Ascending aorta (tissue), 2 donors: ENCODE measurements around the gene YTHDC2. TPM values are rescaled to one million over a fixed set of nuclear protein-coding genes. Genes with fewer than 3 reads are reported as not detected.

Experiments used
- DNase-seq, 2 donors: peaks; one replicate each; pipeline ENCODE4 v3.0.0-alpha.2; 2019; ENCODE audit warnings: low spot score in 2 of 2
- H3K27ac ChIP-seq, 2 donors: fragments of 200-600 bp; sonication (generic); one replicate each; pipeline ENCODE4 v1.5.1; 2016 to 2017; ENCODE audit warnings: mild to moderate bottlenecking in 1 of 2
- H3K27me3 ChIP-seq: fragments of 200-600 bp; sonication (generic); one replicate; pipeline ENCODE4 v1.5.1; 2017
- H3K36me3 ChIP-seq, 2 donors: fragments of 200-600 bp; sonication (generic); one replicate each; pipeline ENCODE4 v1.5.1; 2016
- H3K4me1 ChIP-seq, 2 donors: fragments of 200-600 bp; sonication (generic); one replicate each; pipeline ENCODE4 v1.5.1; 2016 to 2017; ENCODE audit warnings: mild to moderate bottlenecking in 1 of 2
- H3K4me3 ChIP-seq, 2 donors: fragments of 200-600 bp; sonication (generic); one replicate each; pipeline ENCODE4 v1.5.1; 2016 to 2017; ENCODE audit warnings: mild to moderate bottlenecking in 1 of 2
- H3K9me3 ChIP-seq, 2 donors: fragments of 200-600 bp; sonication (generic); one replicate each; pipeline ENCODE4 v1.5.1; 2016
- intact Hi-C: fragments of 100-400 bp; cut with DNase I; formaldehyde crosslinking; loops from one replicate; pipeline ENCODE4 v1.15.1; 2023
- total RNA-seq: library from RNA; depleted of rRNA; stranded (reverse); fragments of >200 nt; gene quantifications from one replicate; pipeline ENCODE4 v1.1.0, GENCODE V29; 2016
- TF ChIP-seq, protein P1 (sequence below), 3 experiments: fragments of 200-600 bp in 2 of 3; fragments of 450-650 bp in 1 of 3; sonication (generic) in 2 of 3; IDR thresholded peaks; one replicate each; pipeline ENCODE4 v1.5.1; 2016 to 2019; ENCODE audit warnings: antibody characterized with exemption in 3 of 3, mild to moderate bottlenecking in 1 of 3, moderate library complexity in 1 of 3

The YTHDC2 gene
- total RNA-seq, 1 donor from 2014 or later: 8.3 TPM

DNA sequence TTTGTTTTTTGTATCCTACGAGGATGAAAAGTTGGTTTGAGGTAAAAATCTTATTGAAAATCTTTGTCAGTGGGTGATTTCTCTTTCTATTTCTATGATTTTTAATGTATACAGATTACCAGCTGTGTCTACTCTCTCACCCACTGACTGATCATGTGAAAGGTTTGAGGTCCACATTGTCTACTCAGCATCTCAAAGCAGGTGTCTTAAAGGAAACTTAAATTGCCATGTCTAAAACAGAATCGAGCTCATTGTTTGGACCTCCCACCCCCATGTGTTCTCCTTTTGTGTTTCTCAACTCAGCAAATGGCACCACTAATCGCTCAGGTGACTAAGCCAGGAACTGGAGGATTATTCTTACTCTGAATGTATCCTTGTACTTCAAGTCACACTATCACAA lies 121.5 kb downstream of the YTHDC2 start:
- Histone ChIP-seq H3K9me3 (no peaks in the 10 kb centered on the region), H3K4me1 (no peaks in the 10 kb centered on the region), H3K4me3 (no peak overlapping the region), H3K27me3 (no peaks in the 10 kb centered on the region), H3K27ac (no peak overlapping the region), H3K36me3 (no peaks in the 10 kb centered on the region)
- intact Hi-C loops: no loop called here
- DNase-seq: no peak
- TF ChIP-seq, protein P1, sequence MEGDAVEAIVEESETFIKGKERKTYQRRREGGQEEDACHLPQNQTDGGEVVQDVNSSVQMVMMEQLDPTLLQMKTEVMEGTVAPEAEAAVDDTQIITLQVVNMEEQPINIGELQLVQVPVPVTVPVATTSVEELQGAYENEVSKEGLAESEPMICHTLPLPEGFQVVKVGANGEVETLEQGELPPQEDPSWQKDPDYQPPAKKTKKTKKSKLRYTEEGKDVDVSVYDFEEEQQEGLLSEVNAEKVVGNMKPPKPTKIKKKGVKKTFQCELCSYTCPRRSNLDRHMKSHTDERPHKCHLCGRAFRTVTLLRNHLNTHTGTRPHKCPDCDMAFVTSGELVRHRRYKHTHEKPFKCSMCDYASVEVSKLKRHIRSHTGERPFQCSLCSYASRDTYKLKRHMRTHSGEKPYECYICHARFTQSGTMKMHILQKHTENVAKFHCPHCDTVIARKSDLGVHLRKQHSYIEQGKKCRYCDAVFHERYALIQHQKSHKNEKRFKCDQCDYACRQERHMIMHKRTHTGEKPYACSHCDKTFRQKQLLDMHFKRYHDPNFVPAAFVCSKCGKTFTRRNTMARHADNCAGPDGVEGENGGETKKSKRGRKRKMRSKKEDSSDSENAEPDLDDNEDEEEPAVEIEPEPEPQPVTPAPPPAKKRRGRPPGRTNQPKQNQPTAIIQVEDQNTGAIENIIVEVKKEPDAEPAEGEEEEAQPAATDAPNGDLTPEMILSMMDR (IDR thresholded peaks at IDR 0.05): no peak

DNA sequence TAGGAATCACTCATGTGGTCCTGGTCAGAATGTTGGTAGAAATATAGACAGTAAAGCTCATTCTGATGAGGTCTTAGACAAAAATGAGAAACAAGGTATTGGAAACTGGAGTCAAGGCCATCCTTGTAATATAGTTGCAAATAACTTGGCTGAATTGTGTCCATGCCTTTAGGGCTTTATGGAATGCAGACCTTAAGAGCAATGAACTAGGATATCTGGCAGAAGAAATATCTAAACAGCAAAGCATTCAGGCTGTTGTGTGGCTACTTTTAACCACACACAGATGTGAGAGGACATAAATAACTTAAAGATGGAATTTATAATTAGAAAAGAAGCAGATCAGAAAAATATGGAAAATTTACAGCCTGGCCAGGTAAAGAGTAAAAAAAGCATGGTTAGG lies 128.2 kb downstream of the YTHDC2 start:
- H3K27me3 ChIP-seq: no peaks in the 10 kb centered on the region
- H3K27ac ChIP-seq: no peak overlapping the region
- H3K4me1 ChIP-seq: no peaks in the 10 kb centered on the region
- TF ChIP-seq, protein P1 (IDR thresholded peaks at IDR 0.05): no peak
- intact Hi-C loops: no loop called here
- no peak overlapping the region for H3K4me3 ChIP-seq
- no peak for DNase-seq
- H3K36me3 ChIP-seq: no peaks in the 10 kb centered on the region
- no peaks in the 10 kb centered on the region for H3K9me3 ChIP-seq

Other genes with a start within 250 kb of the YTHDC2 start
- gene TSSK1B, start 78.7 kb upstream of the YTHDC2 start, total RNA-seq: not detected
- 67.9 TPM for gene MCC, start 25.2 kb upstream of the YTHDC2 start, total RNA-seq